ENCODE measurements around the gene FCRL1.

Gene FCRL1, protein sequence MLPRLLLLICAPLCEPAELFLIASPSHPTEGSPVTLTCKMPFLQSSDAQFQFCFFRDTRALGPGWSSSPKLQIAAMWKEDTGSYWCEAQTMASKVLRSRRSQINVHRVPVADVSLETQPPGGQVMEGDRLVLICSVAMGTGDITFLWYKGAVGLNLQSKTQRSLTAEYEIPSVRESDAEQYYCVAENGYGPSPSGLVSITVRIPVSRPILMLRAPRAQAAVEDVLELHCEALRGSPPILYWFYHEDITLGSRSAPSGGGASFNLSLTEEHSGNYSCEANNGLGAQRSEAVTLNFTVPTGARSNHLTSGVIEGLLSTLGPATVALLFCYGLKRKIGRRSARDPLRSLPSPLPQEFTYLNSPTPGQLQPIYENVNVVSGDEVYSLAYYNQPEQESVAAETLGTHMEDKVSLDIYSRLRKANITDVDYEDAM

DNA sequence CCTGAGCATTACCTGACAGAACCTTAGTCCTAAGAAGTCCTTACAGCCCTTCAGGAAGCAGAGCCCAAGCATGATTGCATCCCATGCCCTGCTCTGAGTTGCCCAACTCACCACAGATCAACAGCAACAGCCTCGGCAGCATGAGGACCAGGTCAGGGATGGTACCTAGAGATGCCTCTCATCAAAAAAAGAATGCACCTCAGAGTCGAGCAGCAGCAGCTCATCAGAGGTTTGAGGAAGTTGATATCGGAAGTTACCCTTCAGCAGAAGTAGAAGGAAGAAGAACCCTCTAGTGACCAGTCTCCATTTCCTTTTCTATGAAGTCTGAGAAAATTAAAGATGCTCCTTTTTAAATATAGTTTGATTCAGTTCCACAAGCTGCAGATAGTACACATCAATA is at the start of gene FCRL1:
FCRL1 (minus strand) TSS at position 225 of the 400 bp plus-strand sequence; CDS start at position 142, 83 bp downstream.
- Mint-ChIP-seq H3K9me3 (peaks cover 8% of the 10 kb centered on the region), H3K4me1 (no peaks in the 10 kb centered on the region), H3K4me3 (no peak within 1 kb of the TSS), H3K27ac (no peak within 1 kb of the TSS), H3K36me3 (no peaks in the 10 kb centered on the region), H3K27me3 (peaks cover 7% of the 10 kb centered on the region)

DNA sequence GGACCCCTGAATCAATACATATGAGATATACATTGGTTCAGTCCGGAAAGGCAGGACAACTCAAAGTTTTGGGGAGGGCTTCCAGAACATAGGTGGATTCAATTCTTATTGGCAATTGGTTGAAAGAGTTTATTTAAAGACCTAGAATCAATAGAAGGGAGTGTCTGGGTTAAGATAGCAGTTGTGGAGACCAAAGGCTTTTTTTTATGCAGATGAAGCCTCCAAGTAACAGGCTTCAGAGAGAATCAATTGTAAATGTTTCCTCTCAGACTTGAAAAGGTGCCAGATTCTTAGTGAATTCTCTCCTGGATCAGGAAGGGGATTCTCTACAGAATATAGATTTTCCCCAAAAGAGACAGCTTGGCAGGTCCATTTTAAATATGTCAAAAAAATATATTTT is 48.7 kb upstream of the FCRL1 start:
- H3K27me3 Mint-ChIP-seq = peaks cover 1% of the 10 kb centered on the region
- no peak overlapping the region for H3K4me3 Mint-ChIP-seq
- no peaks in the 10 kb centered on the region for H3K4me1 Mint-ChIP-seq
- no peaks in the 10 kb centered on the region for H3K9me3 Mint-ChIP-seq
- no peaks in the 10 kb centered on the region for H3K36me3 Mint-ChIP-seq
- no peak overlapping the region for H3K27ac Mint-ChIP-seq

DNA sequence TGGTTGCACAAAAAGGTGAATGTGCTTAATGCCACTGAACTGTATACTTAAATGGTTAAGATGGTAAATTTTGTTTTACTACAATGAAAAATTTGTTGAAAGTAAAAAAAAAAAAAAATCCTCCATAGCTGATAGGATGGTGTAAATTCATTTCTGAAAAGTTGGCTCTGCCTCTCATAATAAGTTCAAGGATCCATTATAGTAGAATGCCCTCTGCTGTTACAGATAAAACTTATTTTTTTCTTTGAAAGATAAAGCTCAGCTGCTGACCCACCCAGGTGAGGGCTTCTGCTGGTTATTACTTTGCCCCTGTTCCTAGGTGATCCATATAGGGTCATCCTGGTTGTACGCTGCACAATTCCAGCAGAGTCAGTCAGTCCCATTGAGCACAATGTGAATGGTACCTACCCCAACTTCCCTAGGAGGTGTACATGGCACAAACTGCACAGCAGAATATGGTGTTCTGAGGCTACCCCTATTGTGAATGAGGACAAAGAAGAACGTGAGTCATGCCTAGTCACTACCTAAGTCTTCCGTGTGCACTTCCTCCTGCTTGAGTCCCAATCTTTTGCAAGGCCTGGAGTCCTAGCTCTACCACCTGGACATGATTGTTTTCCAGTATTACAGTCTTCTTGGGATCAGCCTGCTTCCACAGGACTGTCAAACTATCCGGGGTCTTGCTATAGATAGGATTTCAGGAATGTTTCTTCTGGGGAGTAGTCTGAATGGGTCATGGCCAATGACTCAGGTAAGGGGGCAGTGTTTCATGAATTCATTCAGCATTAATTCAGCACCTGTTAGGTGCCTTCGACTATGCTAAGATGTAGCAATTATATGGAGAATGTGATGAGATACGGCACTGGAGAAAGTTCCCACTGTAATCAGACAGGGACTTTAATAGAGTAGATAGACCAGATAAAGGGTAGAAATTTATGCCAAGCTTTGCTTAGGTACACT is 42.5 kb upstream of the FCRL1 start:
- Mint-ChIP-seq H3K4me1 (no peaks in the 10 kb centered on the region), H3K27me3 (no peaks in the 10 kb centered on the region), H3K27ac (no peak overlapping the region), H3K4me3 (no peak overlapping the region), H3K36me3 (no peaks in the 10 kb centered on the region), H3K9me3 (no peaks in the 10 kb centered on the region)

DNA sequence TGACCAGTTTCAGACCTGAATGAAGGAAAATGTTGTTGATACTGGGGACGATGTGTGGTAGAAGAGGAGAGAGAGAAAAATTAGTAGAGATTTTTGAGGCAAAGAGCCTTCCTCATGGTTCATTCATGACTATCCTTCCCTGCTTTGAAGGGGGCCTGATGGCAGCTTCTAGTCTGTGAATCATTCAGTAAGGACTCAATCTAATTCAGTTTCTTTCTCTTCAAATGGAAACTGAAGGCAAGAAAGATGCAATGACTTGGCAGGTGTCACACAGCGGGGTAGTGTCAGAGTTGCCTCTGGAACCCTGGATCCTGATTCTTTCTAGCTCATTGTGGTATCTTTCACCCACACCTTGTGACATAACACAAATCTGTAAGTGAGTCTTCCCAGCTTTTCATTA is 36.6 kb upstream of the FCRL1 start:
- Mint-ChIP-seq H3K4me3 (no peak overlapping the region), H3K4me1 (no peaks in the 10 kb centered on the region), H3K36me3 (no peaks in the 10 kb centered on the region), H3K9me3 (no peaks in the 10 kb centered on the region), H3K27ac (no peak overlapping the region), H3K27me3 (peaks cover 5% of the 10 kb centered on the region)

DNA sequence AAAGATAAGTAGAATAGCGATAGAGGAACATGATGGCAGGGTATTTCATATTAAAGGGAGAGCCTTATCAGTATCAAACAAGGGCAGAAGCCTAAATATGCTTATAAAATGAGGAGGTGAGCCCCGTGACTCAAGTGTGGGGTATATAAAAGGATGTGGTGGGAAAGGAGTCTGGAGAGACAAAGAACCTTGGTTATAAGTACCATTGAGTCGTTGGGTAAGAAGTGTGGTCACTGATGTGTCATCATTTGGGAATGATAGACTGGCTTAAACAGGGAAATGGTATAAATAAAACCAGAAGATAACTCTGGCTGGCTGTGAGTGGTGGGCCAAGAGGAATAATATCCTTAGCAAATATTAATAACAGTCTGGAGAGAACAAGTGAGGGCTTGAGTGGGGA is 32.6 kb upstream of the FCRL1 start:
- no peak overlapping the region for H3K27ac Mint-ChIP-seq
- no peaks in the 10 kb centered on the region for H3K4me1 Mint-ChIP-seq
- no peak overlapping the region for H3K4me3 Mint-ChIP-seq
- H3K9me3 Mint-ChIP-seq = no peaks in the 10 kb centered on the region
- H3K36me3 Mint-ChIP-seq = no peaks in the 10 kb centered on the region
- H3K27me3 Mint-ChIP-seq = peaks cover 5% of the 10 kb centered on the region

DNA sequence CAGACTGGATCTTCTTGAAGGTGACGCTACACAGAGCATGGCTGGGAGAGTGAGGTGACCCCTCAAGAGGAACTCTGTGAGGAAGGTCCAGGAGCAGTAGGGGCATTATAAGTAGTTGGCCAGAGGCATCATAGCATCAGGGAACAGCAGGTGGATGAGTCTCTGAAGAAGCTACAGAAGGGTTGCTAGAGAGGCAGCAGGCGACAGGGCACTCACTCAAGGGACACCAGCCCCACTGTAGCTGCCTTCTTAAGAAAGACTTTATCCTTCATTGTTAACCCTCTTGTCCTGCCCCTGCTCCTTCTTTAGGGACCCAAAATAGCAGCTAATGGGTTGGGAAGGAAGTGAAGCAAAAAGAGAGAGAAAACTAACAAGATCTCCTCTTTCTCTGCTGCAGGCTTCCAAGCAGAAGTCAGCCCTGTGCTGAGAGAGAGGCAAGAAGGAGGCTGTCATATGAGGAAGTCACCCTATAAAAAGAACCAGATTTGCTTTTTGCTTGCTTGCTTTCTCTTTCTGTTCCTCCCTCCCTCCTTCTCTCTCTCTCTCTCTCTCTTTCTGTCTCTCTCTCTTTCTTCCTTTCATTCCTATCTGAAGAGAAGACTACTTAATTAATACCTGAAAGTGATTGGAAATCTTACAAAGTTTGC is 29.4 kb upstream of the FCRL1 start:
- no peak overlapping the region for H3K4me3 Mint-ChIP-seq
- no peaks in the 10 kb centered on the region for H3K9me3 Mint-ChIP-seq
- peaks cover 7% of the 10 kb centered on the region for H3K27me3 Mint-ChIP-seq
- H3K27ac Mint-ChIP-seq = no peak overlapping the region
- H3K36me3 Mint-ChIP-seq = no peaks in the 10 kb centered on the region
- no peaks in the 10 kb centered on the region for H3K4me1 Mint-ChIP-seq

DNA sequence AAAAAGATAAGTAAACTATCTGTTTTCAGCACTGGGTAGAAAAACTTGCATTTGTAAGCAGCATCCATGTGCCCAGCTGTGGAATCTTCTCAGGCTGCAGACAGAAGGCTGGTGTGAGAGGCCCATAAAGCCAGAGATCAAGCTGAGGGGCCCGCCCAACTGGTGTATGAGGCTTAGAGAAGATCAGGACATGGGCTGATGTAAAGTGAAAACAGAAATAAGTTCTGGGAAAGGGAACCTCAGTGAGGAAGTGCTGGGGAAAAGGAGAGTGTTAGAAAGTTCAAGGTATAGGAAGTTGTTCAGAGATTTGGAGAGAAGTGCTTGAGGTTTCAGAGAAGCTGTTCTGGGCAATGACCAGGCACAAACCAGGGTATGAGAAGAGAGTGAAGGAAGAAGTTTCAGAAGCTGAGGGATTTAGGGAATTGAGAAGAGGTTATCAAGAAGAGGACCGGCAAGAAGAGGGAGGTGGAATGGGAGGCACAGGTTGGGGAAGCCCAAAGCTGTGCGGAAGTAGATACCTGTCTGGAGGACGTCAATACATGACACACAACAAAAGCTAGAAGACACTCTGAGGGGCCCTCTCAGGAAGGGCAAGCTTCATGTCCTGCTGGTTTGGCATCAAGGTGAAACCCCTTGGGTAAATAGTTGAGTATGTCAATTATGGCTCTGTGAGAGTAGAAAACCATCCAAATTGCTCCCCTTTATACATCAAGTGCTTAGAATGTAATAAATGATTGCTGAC is 24.3 kb upstream of the FCRL1 start:
- no peaks in the 10 kb centered on the region for H3K9me3 Mint-ChIP-seq
- no peak overlapping the region for H3K27ac Mint-ChIP-seq
- peaks cover 4% of the 10 kb centered on the region for H3K27me3 Mint-ChIP-seq
- H3K36me3 Mint-ChIP-seq = no peaks in the 10 kb centered on the region
- H3K4me3 Mint-ChIP-seq = no peak overlapping the region
- H3K4me1 Mint-ChIP-seq = no peaks in the 10 kb centered on the region

DNA sequence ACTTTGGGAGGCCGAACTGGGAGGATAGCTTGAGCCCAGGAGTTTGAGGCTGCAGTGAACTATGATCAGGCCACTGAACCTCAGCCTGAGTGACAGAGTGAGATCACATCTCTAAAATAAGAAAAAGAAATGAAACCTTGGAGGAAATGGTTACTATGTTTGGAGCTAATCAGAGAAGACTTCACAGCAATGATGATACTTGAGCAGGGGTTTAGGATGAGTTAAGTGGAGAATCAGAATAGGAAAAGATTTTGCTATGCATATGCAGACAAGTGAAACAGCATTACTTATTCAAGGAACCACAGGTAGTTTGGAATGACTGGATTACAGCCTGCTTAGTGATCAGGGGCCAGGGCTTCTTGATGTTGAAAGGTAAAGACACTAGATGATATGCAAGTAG is 23.0 kb upstream of the FCRL1 start:
- Mint-ChIP-seq H3K9me3 (no peaks in the 10 kb centered on the region), H3K27ac (no peak overlapping the region), H3K36me3 (no peaks in the 10 kb centered on the region), H3K4me1 (no peaks in the 10 kb centered on the region), H3K27me3 (peaks cover 4% of the 10 kb centered on the region), H3K4me3 (no peak overlapping the region)

DNA sequence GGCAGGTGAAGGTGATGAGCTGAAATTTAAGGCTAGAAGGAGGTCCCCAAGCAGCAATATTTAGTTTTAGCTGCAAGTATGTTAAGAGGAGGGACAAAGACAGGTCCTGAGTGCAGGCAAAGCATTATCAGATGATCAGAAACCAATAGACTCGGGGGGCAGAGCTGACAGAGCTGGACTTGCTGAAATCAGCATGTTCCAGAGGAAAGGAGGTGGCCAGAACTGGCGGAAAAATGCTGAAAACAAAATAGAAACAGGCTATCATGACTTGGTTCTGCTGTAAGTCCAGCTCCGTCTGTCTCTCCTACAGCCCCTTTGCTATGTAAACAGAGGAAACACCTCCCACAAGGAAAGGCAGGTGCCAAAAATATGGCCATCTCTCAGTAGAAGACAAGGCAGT is 21.8 kb upstream of the FCRL1 start, which contains the start of gene CD5L:
CD5L (minus strand) TSS at position 101 of the 400 bp plus-strand sequence. CDS start 107 bp downstream, outside the sequence.
- Mint-ChIP-seq H3K4me3 (no peak within 1 kb of the TSS), H3K27ac (no peak within 1 kb of the TSS), H3K36me3 (no peaks in the 10 kb centered on the region), H3K4me1 (no peaks in the 10 kb centered on the region), H3K9me3 (no peaks in the 10 kb centered on the region), H3K27me3 (peaks cover 2% of the 10 kb centered on the region)

DNA sequence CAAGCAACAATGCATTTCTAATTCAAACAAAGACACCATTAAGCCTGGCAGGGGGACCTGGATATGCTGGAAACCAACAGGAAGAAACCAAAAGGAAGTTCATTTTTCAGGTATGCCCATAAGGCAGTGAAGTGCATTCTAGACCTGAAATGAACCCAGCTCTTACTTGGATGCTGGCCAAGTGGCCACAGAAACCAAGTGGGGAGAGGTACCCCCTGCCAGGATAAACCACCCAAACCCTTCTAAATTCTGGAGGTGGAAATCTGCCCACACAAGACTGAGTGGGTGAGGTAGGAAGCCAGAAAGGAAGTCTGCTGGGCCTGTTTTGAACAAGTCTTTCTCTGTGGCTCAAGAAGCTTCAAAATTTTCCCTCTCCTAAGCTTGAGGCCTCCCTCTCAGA is 19.0 kb upstream of the FCRL1 start:
- Mint-ChIP-seq H3K36me3 (no peaks in the 10 kb centered on the region), H3K4me3 (no peak overlapping the region), H3K27ac (no peak overlapping the region), H3K4me1 (no peaks in the 10 kb centered on the region), H3K9me3 (no peaks in the 10 kb centered on the region), H3K27me3 (peaks cover 3% of the 10 kb centered on the region)

DNA sequence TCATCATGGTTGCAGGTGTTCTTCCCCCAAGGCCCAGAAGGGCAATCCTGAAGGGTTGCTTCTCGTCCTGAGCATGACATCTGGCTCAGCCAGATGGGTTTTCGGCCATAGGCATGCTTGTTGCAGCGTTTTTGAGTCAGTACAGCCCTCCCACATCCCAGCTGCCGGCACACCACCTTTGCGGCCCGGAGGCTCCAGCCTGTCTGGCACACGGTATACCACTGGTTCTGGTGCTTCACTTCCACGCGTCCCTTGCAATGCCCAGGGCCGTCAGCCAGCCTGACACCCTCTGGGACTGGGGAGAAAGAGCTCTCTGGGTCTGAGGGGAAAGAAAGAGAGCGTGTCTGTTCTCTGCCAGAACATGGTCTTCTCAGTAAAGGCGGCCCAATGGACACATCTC is 14.5 kb upstream of the FCRL1 start:
- H3K27ac Mint-ChIP-seq = no peak overlapping the region
- no peaks in the 10 kb centered on the region for H3K9me3 Mint-ChIP-seq
- no peak overlapping the region for H3K4me3 Mint-ChIP-seq
- H3K27me3 Mint-ChIP-seq = peaks cover 3% of the 10 kb centered on the region
- H3K4me1 Mint-ChIP-seq = no peaks in the 10 kb centered on the region
- H3K36me3 Mint-ChIP-seq = no peaks in the 10 kb centered on the region

DNA sequence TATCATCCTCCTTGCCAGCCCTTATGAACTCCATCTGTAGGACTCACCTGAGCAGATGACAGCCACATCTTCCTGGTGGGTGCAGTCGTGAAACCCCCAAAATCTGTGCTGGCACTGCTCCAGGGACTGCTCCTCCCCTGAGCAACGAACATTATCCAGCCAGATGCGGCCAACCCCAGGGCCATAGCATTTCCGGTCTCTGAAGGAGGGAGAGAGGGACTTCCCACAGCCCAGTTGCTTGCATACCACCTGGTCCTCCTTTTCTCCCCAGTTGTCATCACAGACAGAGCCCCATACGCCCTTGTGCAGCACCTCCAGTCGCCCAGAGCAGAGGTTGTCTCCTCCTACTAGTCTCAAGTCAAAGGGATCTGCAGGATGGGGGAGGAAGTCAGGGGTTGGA is 13.2 kb upstream of the FCRL1 start:
- peaks cover 5% of the 10 kb centered on the region for H3K27me3 Mint-ChIP-seq
- H3K4me3 Mint-ChIP-seq = no peak overlapping the region
- H3K9me3 Mint-ChIP-seq = no peaks in the 10 kb centered on the region
- no peaks in the 10 kb centered on the region for H3K4me1 Mint-ChIP-seq
- no peaks in the 10 kb centered on the region for H3K36me3 Mint-ChIP-seq
- no peak overlapping the region for H3K27ac Mint-ChIP-seq

DNA sequence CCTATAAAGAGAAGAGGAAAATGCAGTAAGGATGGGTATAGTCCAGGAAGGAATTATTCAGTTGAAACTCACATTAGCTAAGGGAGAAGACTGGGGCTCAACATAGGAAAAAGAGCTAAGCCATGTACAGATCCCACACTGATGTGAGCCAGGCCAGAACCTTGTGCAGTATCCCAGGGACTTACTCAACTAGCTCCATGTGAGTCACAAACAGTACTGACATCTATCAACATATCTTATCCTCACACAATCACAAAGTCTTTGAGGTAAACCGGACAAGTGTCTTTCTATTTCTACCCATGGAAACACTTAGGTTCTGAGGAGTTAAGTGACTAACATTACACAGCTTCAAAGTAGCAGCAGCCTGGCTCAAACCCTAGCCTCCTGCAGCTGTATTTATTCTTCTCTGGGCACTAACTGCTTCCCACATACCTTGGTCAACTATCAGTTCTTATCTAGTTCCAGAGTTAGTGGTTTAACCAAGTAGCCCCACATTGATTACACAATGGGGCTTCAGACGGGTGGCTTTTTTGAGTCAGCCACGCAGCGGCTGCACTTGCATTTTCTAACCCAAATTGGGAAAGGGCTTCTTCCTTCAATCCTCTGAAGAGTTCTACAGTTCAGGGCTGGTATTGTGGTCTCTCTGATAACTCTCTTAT is 12.2 kb upstream of the FCRL1 start:
- H3K27me3 Mint-ChIP-seq = peaks cover 5% of the 10 kb centered on the region
- H3K9me3 Mint-ChIP-seq = no peaks in the 10 kb centered on the region
- no peak overlapping the region for H3K4me3 Mint-ChIP-seq
- H3K36me3 Mint-ChIP-seq = no peaks in the 10 kb centered on the region
- no peaks in the 10 kb centered on the region for H3K4me1 Mint-ChIP-seq
- no peak overlapping the region for H3K27ac Mint-ChIP-seq

DNA sequence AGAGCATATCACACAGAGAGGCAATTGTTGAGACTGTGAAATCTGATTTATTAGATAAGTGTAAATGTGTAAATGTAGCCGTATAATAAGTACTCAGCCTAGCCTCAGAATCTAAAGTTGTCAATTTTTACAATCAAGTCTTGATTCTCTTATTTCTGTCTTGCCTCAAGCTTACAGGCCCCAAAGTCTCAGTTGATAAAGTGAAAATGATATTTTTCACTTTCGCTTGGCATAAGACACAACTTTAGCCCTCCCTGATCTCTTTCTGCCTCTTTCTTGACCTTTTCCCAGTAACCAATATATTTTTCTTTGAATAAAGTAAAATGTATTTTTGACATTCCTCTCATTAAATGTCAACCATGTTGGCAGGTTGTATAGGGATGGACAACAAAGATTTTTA is 11.0 kb upstream of the FCRL1 start:
- H3K9me3 Mint-ChIP-seq = no peaks in the 10 kb centered on the region
- no peaks in the 10 kb centered on the region for H3K4me1 Mint-ChIP-seq
- H3K27ac Mint-ChIP-seq = no peak overlapping the region
- peaks cover 2% of the 10 kb centered on the region for H3K27me3 Mint-ChIP-seq
- H3K4me3 Mint-ChIP-seq = no peak overlapping the region
- no peaks in the 10 kb centered on the region for H3K36me3 Mint-ChIP-seq

DNA sequence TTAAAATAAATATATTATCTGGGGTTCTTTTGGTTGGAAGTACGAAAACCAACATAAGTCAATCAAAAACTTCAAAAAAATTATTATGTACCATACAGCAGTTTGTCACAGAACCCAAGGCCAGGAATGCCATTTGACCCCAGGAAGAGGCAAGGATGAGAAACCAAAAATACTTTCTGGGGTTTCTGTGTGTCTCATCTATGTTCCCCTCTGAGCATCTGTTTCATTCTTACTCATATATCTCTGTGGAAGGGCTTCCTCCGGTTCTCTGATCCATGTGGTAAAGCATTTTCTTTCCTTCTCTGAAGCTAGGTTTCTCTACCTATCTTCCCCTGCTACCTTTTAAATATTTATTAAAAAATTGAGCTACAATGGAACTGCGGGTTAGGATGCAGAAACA is 9.8 kb upstream of the FCRL1 start:
- H3K4me3 Mint-ChIP-seq = no peak overlapping the region
- H3K36me3 Mint-ChIP-seq = no peaks in the 10 kb centered on the region

More for the DNA sequence above, 9.8 kb upstream of the FCRL1 start:
- Mint-ChIP-seq H3K27ac (no peak overlapping the region), H3K27me3 (peaks cover 2% of the 10 kb centered on the region), H3K9me3 (no peaks in the 10 kb centered on the region), H3K4me1 (no peaks in the 10 kb centered on the region)
